Caki2 (cell line): ENCODE data around the gene SYNE2. TPM values are rescaled to one million over a fixed set of nuclear protein-coding genes. Genes with fewer than 3 reads are reported as not detected.
"Not testable (repeated sequence)": the region's sequence is repeated elsewhere in the genome, so short reads cannot be mapped to it uniquely, and the experiment has no call there.

ENCODE experiments used
- DNase-seq: peaks from one replicate; pipeline ENCODE4 v3.0.0-alpha.2; 2015; ENCODE audit warnings: low read depth
- in situ Hi-C: cut with HindIII; loops from 2 replicates; pipeline ENCODE4 v1.10.0; 2016; ENCODE audit warnings: low sequenced_read_pairs, low pct_unique_long_range_greater_than_20kb, mixed read lengths
- total RNA-seq: library from RNA; depleted of rRNA; stranded (reverse); fragments of >200 nt; shearing (Covaris generic); gene quantifications from 2 replicates; pipeline ENCODE4 v1.2.3, GENCODE V29; 2014; ENCODE audit warnings: low replicate concordance

The SYNE2 gene
- total RNA-seq, 1 experiment from 2014 or later: 13.7 TPM

- DNase-seq: no peak
- in situ Hi-C loops: no loop called here
These were observed 230.0 kb downstream of the SYNE2 start for GRCh38 chr14:64082837-64083236.

GRCh38 chr14:64088647-64088964 lies 235.8 kb downstream of the SYNE2 start:
- in situ Hi-C loops: no loop called here
- DNase-seq: no peak

- DNase-seq: no peak
- in situ Hi-C loops: no loop called here
These were observed 237.1 kb downstream of the SYNE2 start for GRCh38 chr14:64089920-64090319.

GRCh38 chr14:64091217-64091616 lies 238.4 kb downstream of the SYNE2 start:
- no peak for DNase-seq
- in situ Hi-C loops: no loop called here

- in situ Hi-C loops: no loop called here
These were observed 239.5 kb downstream of the SYNE2 start for GRCh38 chr14:64092338-64092737.

GRCh38 chr14:64092940-64093339 lies 240.1 kb downstream of the SYNE2 start:
- DNase-seq: no peak

More at GRCh38 chr14:64092338-64092737, 239.5 kb downstream of the SYNE2 start:
- DNase-seq: no peak

GRCh38 chr14:64095620-64096019 lies 242.8 kb downstream of the SYNE2 start:
- in situ Hi-C loops: no loop called here
- no peak for DNase-seq

More at GRCh38 chr14:64092940-64093339, 240.1 kb downstream of the SYNE2 start:
- in situ Hi-C loops: no loop called here

- DNase-seq: no peak
- in situ Hi-C loops: no loop called here
These were observed 245.3 kb downstream of the SYNE2 start for GRCh38 chr14:64098120-64098519.

- in situ Hi-C loops: no loop called here
- no peak for DNase-seq
These were observed 254.6 kb downstream of the SYNE2 start for GRCh38 chr14:64107438-64107837.

GRCh38 chr14:64109819-64110554 lies 257.2 kb downstream of the SYNE2 start:
- in situ Hi-C loops: no loop called here

GRCh38 chr14:64110802-64111201 lies 258.0 kb downstream of the SYNE2 start:
- in situ Hi-C loops: no loop called here
- no peak for DNase-seq

More at GRCh38 chr14:64109819-64110554, 257.2 kb downstream of the SYNE2 start:
- no peak for DNase-seq

- in situ Hi-C loops: no loop called here
- peak; percentile 3 for DNase-seq
These were observed 260.3 kb downstream of the SYNE2 start for GRCh38 chr14:64112867-64113678.

GRCh38 chr14:64114166-64114565 lies 261.4 kb downstream of the SYNE2 start:
- no peak for DNase-seq
- in situ Hi-C loops: no loop called here

GRCh38 chr14:64114796-64115195 lies 262.0 kb downstream of the SYNE2 start:
- no peak for DNase-seq
- in situ Hi-C loops: no loop called here

- no peak for DNase-seq
- in situ Hi-C loops: no loop called here
These were observed 262.6 kb downstream of the SYNE2 start for GRCh38 chr14:64115401-64115800.

- in situ Hi-C loops: no loop called here
- DNase-seq: peak; percentile 43
These were observed 265.0 kb downstream of the SYNE2 start for GRCh38 chr14:64117671-64118402.

GRCh38 chr14:64118403-64118742 lies 265.6 kb downstream of the SYNE2 start:
- in situ Hi-C loops, DNase-seq: not testable (repeated sequence)

- in situ Hi-C loops: no loop called here
- DNase-seq: no peak
These were observed 266.1 kb downstream of the SYNE2 start for GRCh38 chr14:64118892-64119291.

- DNase-seq: no peak
These were observed 266.7 kb downstream of the SYNE2 start for GRCh38 chr14:64119500-64119899.

More at GRCh38 chr14:64119500-64119899, 266.7 kb downstream of the SYNE2 start:
- in situ Hi-C loops: no loop called here
